Left ventricle myocardium inferior (tissue), 1 donor: Measurements from ENCODE around the gene NSMF. TPM values are rescaled to one million over a fixed set of nuclear protein-coding genes. Genes with fewer than 3 reads are reported as not detected.

Source experiments
- DNase-seq: peaks from one replicate; pipeline ENCODE4 v3.0.0-alpha.2; 2020
- H3K27ac ChIP-seq: fragments of 200-600 bp; replicated peaks from 2 replicates; pipeline ENCODE4 v1.8.0; 2021
- H3K27me3 ChIP-seq: fragments of 200-600 bp; 2 replicates; pipeline ENCODE4 v1.8.0; 2021; ENCODE audit warnings: low read depth
- H3K36me3 ChIP-seq: fragments of 200-600 bp; 2 replicates; pipeline ENCODE4 v1.8.0; 2021
- H3K4me1 ChIP-seq: fragments of 200-600 bp; 2 replicates; pipeline ENCODE4 v1.8.0; 2021
- H3K4me3 ChIP-seq: fragments of 200-600 bp; 2 replicates; pipeline ENCODE4 v1.8.0; 2021; ENCODE audit warnings: mild to moderate bottlenecking, moderate library complexity
- H3K9me3 ChIP-seq: fragments of 200-600 bp; replicated peaks from 2 replicates; pipeline ENCODE4 v1.8.0; 2021
- CTCF ChIP-seq: fragments of 200-600 bp; IDR thresholded peaks from 2 replicates; pipeline ENCODE4 v1.8.0; 2021; ENCODE audit warnings: antibody characterized with exemption, mild to moderate bottlenecking, borderline replicate concordance
- intact Hi-C: fragments of 100-400 bp; cut with micrococcal nuclease; formaldehyde crosslinking; loops from one replicate; pipeline ENCODE4 v1.11.0; 2022
- long read RNA-seq: library from polyadenylated mRNA; unstranded; transcript quantifications from one replicate; pipeline ENCODE4 v2.0.0, GENCODE V29; 2021
- total RNA-seq: library from RNA; stranded (reverse); fragmentation: NEBNext Ultra II Directional; extraction: Animal tissue kit (Norgen Biotek cat#: 25700); gene quantifications from one replicate; pipeline ENCODE4 v1.2.1, GENCODE V29; 2021
- donor health status: DM: no; HTN: yes; CAD: no; lungs with severe emphysema.

The NSMF gene
- total RNA-seq: 9.8 TPM
- long read RNA-seq, transcript NSMF-205 (14 exons, 3,571 nt): minor isoform, 6 of 55 reads
- long read RNA-seq, transcript NSMF-201 (15 exons, 2,981 nt): major isoform, 29 of 55 reads
- long read RNA-seq, partial matches to known transcripts: 0 of 55 reads
- long read RNA-seq, other reads (novel, unspliced or antisense): 20 of 55 reads

- H3K4me3 ChIP-seq: peak within 1 kb of the TSS; percentile 81
- H3K27ac ChIP-seq: peak within 1 kb of the TSS; percentile 82
- no peaks in the 10 kb centered on the region for H3K9me3 ChIP-seq
- no peaks in the 10 kb centered on the region for H3K27me3 ChIP-seq
- peaks cover 7% of the 10 kb centered on the region for H3K36me3 ChIP-seq
- intact Hi-C loops: no loop called here
- TF ChIP-seq CTCF: no peak
- H3K4me1 ChIP-seq: peaks cover 38% of the 10 kb centered on the region
- peak; percentile 94 for DNase-seq
These were observed at the start of gene NSMF for GRCh38 chr9:137459152-137459600. Gene NSMF, minus strand, starts transcription at chr9:137459334. Its CDS starts 232 bp downstream, at chr9:137459102.

GRCh38 chr9:137506702-137507171 lies 47.6 kb upstream of the NSMF start:
- intact Hi-C loops: no loop called here
- TF ChIP-seq CTCF: no peak
- DNase-seq: no peak

GRCh38 chr9:137506274-137506673 lies 47.1 kb upstream of the NSMF start:
- Histone ChIP-seq H3K36me3 (peaks cover 10% of the 10 kb centered on the region), H3K4me1 (no peaks in the 10 kb centered on the region), H3K27ac (no peak overlapping the region), H3K9me3 (no peaks in the 10 kb centered on the region), H3K4me3 (no peak overlapping the region), H3K27me3 (no peaks in the 10 kb centered on the region)
- DNase-seq: no peak
- intact Hi-C loops: no loop called here
- no peak for TF ChIP-seq CTCF

More at GRCh38 chr9:137506702-137507171, 47.6 kb upstream of the NSMF start:
- Histone ChIP-seq H3K36me3 (peaks cover 7% of the 10 kb centered on the region), H3K27me3 (no peaks in the 10 kb centered on the region), H3K27ac (no peak overlapping the region), H3K4me3 (no peak overlapping the region), H3K4me1 (no peaks in the 10 kb centered on the region), H3K9me3 (no peaks in the 10 kb centered on the region)

GRCh38 chr9:137505421-137506140 lies 46.4 kb upstream of the NSMF start:
- DNase-seq: no peak
- Histone ChIP-seq H3K36me3 (peaks cover 11% of the 10 kb centered on the region), H3K4me3 (no peak overlapping the region), H3K27ac (no peak overlapping the region), H3K4me1 (no peaks in the 10 kb centered on the region), H3K27me3 (no peaks in the 10 kb centered on the region), H3K9me3 (no peaks in the 10 kb centered on the region)
- intact Hi-C loops: no loop called here
- no peak for TF ChIP-seq CTCF

GRCh38 chr9:137504432-137504777 lies 45.3 kb upstream of the NSMF start:
- no peak for DNase-seq
- H3K27me3 ChIP-seq: no peaks in the 10 kb centered on the region
- H3K4me1 ChIP-seq: no peaks in the 10 kb centered on the region
- H3K9me3 ChIP-seq: no peaks in the 10 kb centered on the region
- intact Hi-C loops: no loop called here
- H3K4me3 ChIP-seq: no peak overlapping the region
- H3K27ac ChIP-seq: no peak overlapping the region
- TF ChIP-seq CTCF: no peak
- H3K36me3 ChIP-seq: peaks cover 12% of the 10 kb centered on the region
